IMR-90 (cell line): ENCODE measurements around the gene PLEKHG2. TPM values are rescaled to one million over a fixed set of nuclear protein-coding genes. Genes with fewer than 3 reads are reported as not detected.
A peak's percentile ranks its signal among the peaks of the same experiment; 100 is the strongest.

Source experiments
- ATAC-seq: fragments of 200-7000 bp; cut with Tn5 transposase; 2 replicates; pipeline ENCODE4 v1.9.1; 2020; ENCODE audit warnings: low read depth, mild to moderate bottlenecking, moderate library complexity
- BruUV-seq: library from RNA; stranded (reverse); fragments of 400-500 nt; replicated peaks from 2 replicates; lab custom pipeline; 2021; lab: Mats Ljungman, UMichigan
- CTCF ChIA-PET: fragments of 300-600 bp; formaldehyde crosslinking; extraction: SDS; loops from one replicate; lab custom pipeline; 2021; ENCODE audit warnings: antibody characterized with exemption; lab: Yijun Ruan, JAX
- POLR2A ChIA-PET: fragments of 300-600 bp; sonication (Branson Sonifier 250); formaldehyde crosslinking; loops from one replicate; lab custom pipeline; 2022; ENCODE audit warnings: antibody characterized with exemption; ENCODE audit not compliant: unreplicated experiment; lab: Charles Lee
- DNase-seq: peaks from one replicate; pipeline ENCODE4 v3.0.0; 2013
- H2AFZ ChIP-seq: replicated peaks from 2 replicates; pipeline ENCODE3; 2013; ENCODE audit warnings: low read length, mild to moderate bottlenecking; ENCODE audit not compliant: poor library complexity
- H2AK5ac ChIP-seq: 2 replicates; pipeline ENCODE4 v1.6.1; 2013; ENCODE audit warnings: low read depth, low read length, inconsistent platforms
- H2AK9ac ChIP-seq: replicated peaks from 2 replicates; pipeline ENCODE3; 2013; ENCODE audit warnings: mild to moderate bottlenecking, low read depth, low read length, moderate library complexity; ENCODE audit not compliant: poor library complexity
- H2BK120ac ChIP-seq: 2 replicates; pipeline ENCODE4 v1.6.1; 2013; ENCODE audit warnings: low read depth, low read length, inconsistent platforms
- H2BK15ac ChIP-seq: 3 replicates; pipeline ENCODE4 v1.6.1; 2013; ENCODE audit warnings: low read depth, low read length, inconsistent platforms
- H2BK20ac ChIP-seq: 2 replicates; pipeline ENCODE4 v1.6.1; 2013; ENCODE audit warnings: low read depth, mild to moderate bottlenecking, inconsistent platforms, low read length, moderate library complexity
- H2BK5ac ChIP-seq: 2 replicates; pipeline ENCODE4 v1.6.1; 2013; ENCODE audit warnings: mild to moderate bottlenecking, low read depth, low read length, inconsistent platforms; ENCODE audit not compliant: poor library complexity, severe bottlenecking
- H3K14ac ChIP-seq: replicated peaks from 2 replicates; pipeline ENCODE4 v1.6.1; 2013; ENCODE audit warnings: low read depth, low read length, inconsistent platforms
- H3K18ac ChIP-seq: 2 replicates; pipeline ENCODE4 v1.6.1; 2013; ENCODE audit warnings: low read depth, low read length, control low read depth
- H3K23ac ChIP-seq: 2 replicates; pipeline ENCODE4 v1.6.1; 2013; ENCODE audit warnings: low read depth, low read length, inconsistent platforms
- H3K27ac ChIP-seq: 2 replicates; pipeline ENCODE4 v1.5.1; 2013; ENCODE audit warnings: mild to moderate bottlenecking, control low read depth, low read length; ENCODE audit not compliant: insufficient read depth
- H3K27me3 ChIP-seq: 2 replicates; pipeline ENCODE4 v1.6.1; 2013; ENCODE audit warnings: low read length; ENCODE audit not compliant: control insufficient read depth, insufficient read depth
- H3K36me3 ChIP-seq: 2 replicates; pipeline ENCODE4 v1.6.1; 2013; ENCODE audit warnings: low read length, mixed read lengths; ENCODE audit not compliant: control insufficient read depth, insufficient read depth
- H3K4ac ChIP-seq: 2 replicates; pipeline ENCODE4 v1.6.1; 2013; ENCODE audit warnings: low read depth, low read length, inconsistent platforms
- H3K4me1 ChIP-seq: 2 replicates; pipeline ENCODE4 v1.6.1; 2013; ENCODE audit warnings: low read length, mixed read lengths; ENCODE audit not compliant: control insufficient read depth, insufficient read depth
- H3K4me2 ChIP-seq: 2 replicates; pipeline ENCODE4 v1.6.1; 2013; ENCODE audit warnings: low read depth, mild to moderate bottlenecking, control low read depth, low read length, moderate library complexity
- H3K4me3 ChIP-seq: 2 replicates; pipeline ENCODE4 v1.5.1; 2013; ENCODE audit warnings: low read depth, mild to moderate bottlenecking, control low read depth, low read length, moderate library complexity; ENCODE audit not compliant: insufficient read depth
- H3K56ac ChIP-seq: 2 replicates; pipeline ENCODE4 v1.6.1; 2013; ENCODE audit warnings: low read length, inconsistent platforms; ENCODE audit not compliant: insufficient read depth; ENCODE audit errors: extremely low read depth
- H3K79me1 ChIP-seq, 2 experiments: 2 replicates each; pipeline ENCODE4 v1.6.1; 2013; ENCODE audit warnings: low read length in 2 of 2, inconsistent platforms in 1 of 2, low read depth in 1 of 2
- H3K9ac ChIP-seq: 2 replicates; pipeline ENCODE4 v1.6.1; 2013; ENCODE audit warnings: low read depth, low read length, control low read depth
- H3K9me1 ChIP-seq: 2 replicates; pipeline ENCODE4 v1.6.1; 2013; ENCODE audit warnings: low read length, inconsistent platforms; ENCODE audit not compliant: insufficient read depth
- H3K9me3 ChIP-seq: 2 replicates; pipeline ENCODE4 v1.6.1; 2013; ENCODE audit warnings: low read length; ENCODE audit not compliant: control insufficient read depth, insufficient read depth
- H4K20me1 ChIP-seq: 2 replicates; pipeline ENCODE4 v1.6.1; 2013; ENCODE audit warnings: low read length, inconsistent platforms; ENCODE audit not compliant: insufficient read depth
- H4K5ac ChIP-seq: 2 replicates; pipeline ENCODE4 v1.6.1; 2013; ENCODE audit warnings: mild to moderate bottlenecking, low read depth, low read length, control low read depth
- H4K8ac ChIP-seq, 2 experiments: 2 replicates each; pipeline ENCODE4 v1.6.1; 2013; ENCODE audit warnings: low read depth in 2 of 2, low read length in 2 of 2, control low read depth in 1 of 2, inconsistent platforms in 1 of 2
- H4K91ac ChIP-seq: 2 replicates; pipeline ENCODE4 v1.6.1; 2013; ENCODE audit warnings: low read depth, low read length, inconsistent platforms; ENCODE audit not compliant: insufficient read depth
- BHLHE40 ChIP-seq: fragments of 150-350 bp; IDR thresholded peaks from 2 replicates; pipeline ENCODE4 v1.6.1; 2016; ENCODE audit warnings: mild to moderate bottlenecking, low read depth, low read length
- CEBPB ChIP-seq: IDR thresholded peaks from 2 replicates; pipeline ENCODE4 v1.6.1; 2012; ENCODE audit warnings: low read depth, low read length, improper control_type of control experiment
- CHD1 ChIP-seq: IDR thresholded peaks from 2 replicates; pipeline ENCODE4 v1.6.1; 2012; ENCODE audit warnings: low read depth, low read length, improper control_type of control experiment
- FOS ChIP-seq: fragments of 150-350 bp; IDR thresholded peaks from 2 replicates; pipeline ENCODE4 v1.6.1; 2016; ENCODE audit warnings: low read depth, low read length
- MAFK ChIP-seq: IDR thresholded peaks from 2 replicates; pipeline ENCODE4 v1.6.1; 2012; ENCODE audit warnings: low read depth, low read length, improper control_type of control experiment
- MAZ ChIP-seq: IDR thresholded peaks from 2 replicates; pipeline ENCODE4 v1.6.1; 2012; ENCODE audit warnings: low read depth, mild to moderate bottlenecking, low read length, improper control_type of control experiment, moderate library complexity, borderline replicate concordance
- POLR2A ChIP-seq: IDR thresholded peaks from 2 replicates; pipeline ENCODE4 v1.6.1; 2012; ENCODE audit warnings: mild to moderate bottlenecking, low read depth, low read length
- SMC3 ChIP-seq: fragments of 150-350 bp; IDR thresholded peaks from 2 replicates; pipeline ENCODE4 v1.6.1; 2016; ENCODE audit warnings: low read depth, mild to moderate bottlenecking, antibody characterized with exemption, low read length, moderate library complexity
- WGBS, 2 experiments: methylation state at CpG; one replicate each; pipeline versions ENCODE4 v1.1.5 to v1.1.7; 2013; ENCODE audit warnings: missing lambda C conversion rate in 2 of 2; ENCODE audit not compliant: insufficient read length in 1 of 2; ENCODE audit errors: extremely low coverage in 2 of 2; 5-methylcytosine and 5-hydroxymethylcytosine counted together
- dilution Hi-C: fragments of 300-500 bp; cut with HindIII; formaldehyde crosslinking; loops from one replicate; pipeline ENCODE4 v1.14.3; 2018; ENCODE audit warnings: low sequenced_read_pairs; ENCODE audit not compliant: unreplicated experiment
- in situ Hi-C: fragments of 300-500 bp; cut with MboI; formaldehyde crosslinking; loops from 3 replicates; pipeline ENCODE4 v1.14.3; 2019; ENCODE audit warnings: low sequenced_read_pairs, inconsistent platforms, mixed read lengths
- intact Hi-C: fragments of 100-400 bp; cut with micrococcal nuclease; formaldehyde crosslinking; loops from 2 replicates; pipeline ENCODE4 v1.10.0; 2022
- polyA plus RNA-seq, 3 experiments: library from polyadenylated mRNA; depleted of rRNA; stranded (reverse); fragments of >200 nt; gene quantifications; 2 replicates each; pipeline ENCODE4 v1.2.3, GENCODE V29; 2012; ENCODE audit warnings: low replicate concordance in 1 of 3
- total RNA-seq: library from RNA; depleted of rRNA; stranded (reverse); fragments of >200 nt; gene quantifications from 2 replicates; pipeline ENCODE4 v1.2.3, GENCODE V29; 2012
- TF ChIP-seq, protein P1 (sequence below): fragments of 150-350 bp; IDR thresholded peaks from 2 replicates; pipeline ENCODE4 v1.6.1; 2017; ENCODE audit warnings: mild to moderate bottlenecking, antibody characterized with exemption, low read length, low read depth
- TF ChIP-seq, protein P2 (sequence below): fragments of 150-350 bp; IDR thresholded peaks from 2 replicates; pipeline ENCODE4 v1.6.1; 2016; ENCODE audit warnings: low read depth, mild to moderate bottlenecking, low read length, moderate library complexity, borderline replicate concordance

PLEKHG2 gene
- total and polyA plus RNA-seq, 2 of the 4 experiments (the other 2 are of a cell fraction) = 6.5 to 28.3 TPM

DNA sequence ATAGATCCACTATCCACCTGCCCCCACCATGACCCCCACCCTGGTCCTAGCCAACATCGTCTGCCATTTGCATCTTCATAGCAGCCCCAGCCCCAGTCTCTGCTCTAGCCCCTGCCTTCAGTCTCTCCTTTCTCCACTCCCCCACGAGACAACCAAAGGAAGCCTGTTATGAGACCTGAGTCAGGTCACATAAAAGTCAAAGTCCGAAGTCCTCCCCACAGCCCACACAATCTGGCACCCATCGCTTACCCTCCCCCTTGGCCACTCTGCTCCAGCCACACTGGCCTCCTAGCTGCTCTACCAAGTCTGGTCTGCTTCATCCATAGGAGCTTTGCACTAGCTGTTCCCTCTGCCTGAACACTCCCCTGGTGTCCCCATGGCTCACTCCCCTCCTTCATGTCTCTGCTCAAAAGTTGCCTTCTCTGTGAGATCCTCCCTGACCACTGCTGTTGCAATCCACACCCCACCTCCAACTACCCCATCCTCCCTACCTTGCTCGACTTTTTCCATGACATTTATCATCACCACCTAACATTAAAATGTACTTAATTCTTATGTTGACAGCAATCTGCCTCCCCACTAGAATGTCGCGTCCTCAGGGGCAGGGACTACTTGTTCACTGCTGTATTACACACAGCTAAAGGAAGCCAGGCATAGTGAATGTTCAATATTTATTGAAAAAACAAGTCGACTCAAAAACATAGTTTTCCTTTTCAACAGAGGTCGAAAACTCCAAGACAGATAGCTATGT is 1.2 kb upstream of the PLEKHG2 start (continued):
- TF ChIP-seq, protein P1, sequence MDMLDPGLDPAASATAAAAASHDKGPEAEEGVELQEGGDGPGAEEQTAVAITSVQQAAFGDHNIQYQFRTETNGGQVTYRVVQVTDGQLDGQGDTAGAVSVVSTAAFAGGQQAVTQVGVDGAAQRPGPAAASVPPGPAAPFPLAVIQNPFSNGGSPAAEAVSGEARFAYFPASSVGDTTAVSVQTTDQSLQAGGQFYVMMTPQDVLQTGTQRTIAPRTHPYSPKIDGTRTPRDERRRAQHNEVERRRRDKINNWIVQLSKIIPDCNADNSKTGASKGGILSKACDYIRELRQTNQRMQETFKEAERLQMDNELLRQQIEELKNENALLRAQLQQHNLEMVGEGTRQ = no peak; the same call in none of the 2 replicates
- no peak for TF ChIP-seq BHLHE40

DNA sequence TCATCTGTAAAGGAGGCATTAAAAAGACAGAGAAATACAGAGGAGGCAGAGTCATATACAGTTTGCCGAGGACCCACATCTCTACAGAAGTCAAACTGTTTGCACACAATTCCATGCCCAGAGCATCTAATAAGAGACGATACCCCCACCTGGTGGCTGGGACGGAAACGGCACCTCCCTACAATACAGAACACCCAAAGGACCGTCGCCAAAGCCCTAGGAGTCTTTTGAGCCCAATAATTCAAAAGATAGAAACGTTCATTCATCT is 703 bp upstream of the PLEKHG2 start:
- no peak overlapping the region for H3K18ac ChIP-seq
- H3K56ac ChIP-seq = 0 out of 2 replicates have a peak overlapping the region, but pooled peaks have one; percentile 59
- H2BK120ac ChIP-seq = peak overlapping the region; percentile 49
- ATAC-seq (peak; percentile 31), DNase-seq (peak; percentile 92)
- no peak overlapping the region for H4K5ac ChIP-seq
- no peak overlapping the region for H2BK15ac ChIP-seq
- peak overlapping the region; percentile 98; the same call in 1 of the 2 replicates for H3K4ac ChIP-seq
- dilution Hi-C loops = no loop called here
- H3K27me3 ChIP-seq = no peaks in the 10 kb centered on the region
- 0% methylated on average over 1 of the region's 7 CpGs; no CpG with 5 or more reads in 1 of the 2 experiments for WGBS, 2 experiments
- POLR2A ChIA-PET = interaction anchor here (1.0 to 1.5 kb wide), 3 partner anchors 8 to 17 kb away, joined by 3 to 6 read pairs (median 5); no protein-coding TSS in a partner anchor
- H3K9me3 ChIP-seq = no peaks in the 10 kb centered on the region
- peaks cover 29% of the 10 kb centered on the region for H3K36me3 ChIP-seq
- peak overlapping the region; percentile 99; the same call in 1 of the 2 replicates for H3K14ac ChIP-seq
- no peak overlapping the region for H2BK20ac ChIP-seq
- peaks cover 9% of the 10 kb centered on the region; the same call in 1 of the 2 replicates for H3K9me1 ChIP-seq
- in situ Hi-C loops = no loop called here
- H2BK5ac ChIP-seq = peak overlapping the region; percentile 85
- H4K8ac ChIP-seq = peak overlapping the region in 1 of 2 experiments; percentile 94; a peak in 1 of 4 replicates
- H3K4me3 ChIP-seq = peak overlapping the region; percentile 20; the same call in 1 of the 2 replicates
- H2AFZ ChIP-seq = no peak overlapping the region
- peaks cover 10 to 49% of the 10 kb centered on the region in 2 experiments; a peak in 3 of 4 replicates for H3K79me1 ChIP-seq
- H4K20me1 ChIP-seq = peaks cover 56% of the 10 kb centered on the region
- peak overlapping the region; percentile 87; the same call in 1 of the 2 replicates for H3K23ac ChIP-seq
- H3K4me2 ChIP-seq = peak overlapping the region; percentile 71; the same call in 1 of the 2 replicates
- BruUV-seq = no TSS peak
- H4K91ac ChIP-seq = peak overlapping the region; percentile 98; the same call in 1 of the 2 replicates
- intact Hi-C loops = loop anchor here (1.0 to 2.0 kb wide), 5 partner anchors 8 to 289 kb away; partner anchors contain the start of gene SAMD4B
- peak overlapping the region; percentile 20; the same call in 1 of the 2 replicates for H3K9ac ChIP-seq
- CTCF ChIA-PET = interaction anchor here (0.7 to 2.3 kb wide), 6 partner anchors 8 to 24 kb away, joined by 3 to 28 read pairs (median 4); partner anchors contain the start of genes MED29 and RPS16
- H2AK5ac ChIP-seq = peak overlapping the region; percentile 98; the same call in 1 of the 2 replicates
- peak overlapping the region; percentile 11; the same call in 1 of the 2 replicates for H3K27ac ChIP-seq
- H3K4me1 ChIP-seq = peaks cover 26% of the 10 kb centered on the region
- no peak overlapping the region for H2AK9ac ChIP-seq
- TF ChIP-seq SMC3 (peak; percentile 73), MAFK (no peak), CHD1 (0 out of 2 replicates have a peak, but pooled peaks have one; percentile 29), BHLHE40 (no peak), MAZ (no peak; the same call in 1 of the 2 replicates), CEBPB (no peak), POLR2A (peak; percentile 84), FOS (no peak)
- TF ChIP-seq, protein P1 = no peak
- TF ChIP-seq, protein P2, sequence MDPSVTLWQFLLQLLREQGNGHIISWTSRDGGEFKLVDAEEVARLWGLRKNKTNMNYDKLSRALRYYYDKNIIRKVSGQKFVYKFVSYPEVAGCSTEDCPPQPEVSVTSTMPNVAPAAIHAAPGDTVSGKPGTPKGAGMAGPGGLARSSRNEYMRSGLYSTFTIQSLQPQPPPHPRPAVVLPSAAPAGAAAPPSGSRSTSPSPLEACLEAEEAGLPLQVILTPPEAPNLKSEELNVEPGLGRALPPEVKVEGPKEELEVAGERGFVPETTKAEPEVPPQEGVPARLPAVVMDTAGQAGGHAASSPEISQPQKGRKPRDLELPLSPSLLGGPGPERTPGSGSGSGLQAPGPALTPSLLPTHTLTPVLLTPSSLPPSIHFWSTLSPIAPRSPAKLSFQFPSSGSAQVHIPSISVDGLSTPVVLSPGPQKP = no peak
